Glomerular visceral epithelial cell (primary cell): ENCODE data around the gene CCDC14.
"Not testable (repeated sequence)": the region's sequence is repeated elsewhere in the genome, so short reads cannot be mapped to it uniquely, and the experiment has no call there.

Experiments used
- DNase-seq: peaks from one replicate; pipeline ENCODE4 v3.0.0-alpha.2; 2016; ENCODE audit errors: extremely low spot score

CCDC14 gene

GRCh38 chr3:123909785-123910184, 51.2 kb downstream of the CCDC14 start:
- no peak for DNase-seq

- no peak for DNase-seq
Measured at GRCh38 chr3:123907720-123908119, 53.3 kb downstream of the CCDC14 start.

DNA sequence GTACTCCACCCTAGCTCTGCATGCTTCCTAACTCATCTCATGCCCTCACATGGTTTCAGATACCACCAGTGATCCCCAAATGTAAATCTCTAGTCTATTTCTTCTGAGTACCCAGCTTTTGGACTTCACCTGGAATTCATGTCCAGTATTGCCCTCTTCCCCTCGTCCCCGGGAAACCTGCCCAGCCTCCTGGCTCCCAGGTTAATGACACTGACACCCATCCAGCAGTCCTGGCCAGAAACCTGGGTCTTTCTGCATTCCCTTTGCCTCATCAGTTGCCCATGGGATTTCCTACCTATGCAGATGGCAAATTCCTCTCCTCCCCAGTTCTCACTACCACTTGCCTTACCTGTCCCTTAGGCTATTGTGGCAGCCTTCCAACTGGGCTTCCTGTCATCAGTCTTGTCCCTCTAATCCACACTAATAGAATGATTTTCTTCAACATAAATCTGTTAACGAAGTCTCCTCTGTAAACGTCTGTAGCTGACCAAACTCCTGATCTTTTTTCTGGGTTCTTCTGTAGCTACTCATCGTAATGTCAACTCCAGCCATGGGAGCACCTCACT, 61.6 kb downstream of the CCDC14 start:
- no peak for DNase-seq

DNA sequence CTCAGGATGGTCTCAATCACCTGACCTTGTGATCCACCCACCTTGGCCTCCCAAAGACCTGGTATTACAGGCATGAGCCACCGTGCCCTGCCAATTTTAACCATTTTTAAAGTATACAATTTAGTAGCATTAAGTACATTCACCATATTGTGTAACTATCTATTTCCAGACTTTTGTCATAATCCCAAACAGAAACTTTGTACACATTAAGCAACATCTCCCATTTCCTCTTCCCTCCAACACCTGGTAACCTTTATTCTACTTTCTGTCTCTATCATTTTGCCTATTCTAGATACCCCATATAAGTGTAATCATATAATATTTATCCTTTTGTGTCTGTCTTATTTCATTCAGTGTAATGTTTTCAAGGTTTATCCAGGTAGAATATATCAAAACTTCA, 68.0 kb downstream of the CCDC14 start:
- no peak for DNase-seq

GRCh38 chr3:123892195-123892594, 68.8 kb downstream of the CCDC14 start:
- DNase-seq: no peak

DNA sequence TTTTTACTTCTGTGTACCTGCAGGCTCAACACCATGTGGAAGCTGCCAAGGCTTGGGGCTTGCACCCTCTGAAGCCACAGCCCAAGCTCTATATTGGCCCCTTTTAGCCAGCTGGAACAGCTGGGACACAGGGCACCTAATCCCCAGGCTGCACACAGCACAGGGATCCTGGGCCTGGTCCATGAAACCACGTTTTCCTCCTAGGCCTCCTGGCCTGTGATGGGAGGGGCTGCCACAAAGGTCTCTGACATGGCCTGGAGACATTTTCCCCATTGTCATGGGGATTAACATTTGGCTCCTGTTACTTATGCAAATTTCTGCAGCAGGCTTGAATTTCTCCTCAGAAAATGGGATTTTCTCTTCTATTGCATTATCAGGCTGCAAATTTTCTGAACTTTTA, 70.0 kb downstream of the CCDC14 start:
- not testable (repeated sequence) for DNase-seq

DNA sequence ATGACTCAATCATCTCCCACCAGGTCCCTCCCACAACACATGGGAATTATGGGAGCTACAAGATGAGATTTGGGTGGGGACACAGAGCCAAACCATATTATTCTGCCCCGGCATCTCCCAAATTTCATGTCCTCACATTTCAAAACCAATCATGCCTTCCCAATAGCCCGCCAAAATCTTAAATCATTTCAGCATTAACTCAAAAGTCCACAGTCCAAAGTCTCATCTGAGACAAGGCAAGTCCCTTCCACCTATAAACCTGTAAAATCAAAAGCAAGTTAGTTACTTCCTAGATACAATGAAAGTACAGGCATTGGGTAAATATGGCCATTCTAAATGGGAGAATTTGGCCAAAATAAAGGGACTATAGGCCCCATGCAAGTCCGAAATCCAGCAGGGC, 70.9 kb downstream of the CCDC14 start:
- not testable (repeated sequence) for DNase-seq

DNA sequence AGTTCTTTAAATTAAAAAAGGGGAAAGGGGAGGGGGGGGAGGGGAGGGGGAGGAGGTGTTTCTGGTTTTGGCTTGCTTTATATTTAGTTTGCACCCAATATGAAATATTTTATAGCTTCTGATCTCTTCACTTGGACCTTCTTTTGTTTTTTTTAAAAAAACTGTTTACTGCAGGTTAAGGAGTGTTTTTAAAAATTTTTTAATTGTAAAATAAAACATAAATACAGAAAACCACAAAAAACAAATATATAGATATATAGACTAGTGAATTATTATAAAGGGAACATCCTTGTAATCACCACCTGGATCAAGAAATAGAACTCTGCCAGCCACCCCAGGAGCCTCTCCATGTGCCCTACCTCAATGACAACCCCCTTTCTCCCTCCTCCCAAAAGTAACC, 76.0 kb downstream of the CCDC14 start:
- DNase-seq: no peak

DNA sequence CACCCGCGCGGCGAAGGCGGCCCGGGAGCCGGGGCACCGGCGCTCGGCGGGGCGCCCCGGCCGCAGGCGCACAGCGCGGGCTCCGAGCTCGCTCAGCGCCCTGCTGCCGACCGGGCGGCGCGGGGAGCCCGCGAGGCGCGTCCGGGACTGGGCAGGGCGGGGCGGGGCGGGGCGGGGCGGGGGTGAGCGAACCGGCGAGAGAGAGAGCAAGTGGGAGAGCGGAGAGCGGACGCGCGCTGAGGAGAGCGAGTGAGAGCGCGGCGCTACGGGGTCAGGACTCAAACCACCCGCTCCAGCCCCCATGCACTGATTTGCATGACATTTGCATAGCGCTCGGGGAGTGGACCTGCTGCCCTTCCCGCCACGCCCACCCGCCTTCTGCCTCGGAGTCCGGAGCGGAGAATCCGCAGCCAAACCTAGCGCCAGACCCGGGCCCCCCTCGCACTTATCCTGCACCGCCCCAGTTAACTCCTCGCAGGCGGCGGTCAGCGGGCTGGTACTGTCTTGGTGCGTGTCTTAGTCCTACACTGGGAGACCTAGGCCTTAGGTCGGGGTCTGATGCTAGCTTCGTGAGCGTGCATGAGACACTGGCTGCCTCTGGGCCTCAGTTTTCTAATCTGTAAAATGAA, 76.7 kb downstream of the CCDC14 start, which contains the start of gene MYLK:
TSS of gene MYLK (minus strand) at position 130 of the 629 bp plus-strand sequence. CDS start 90,491 bp downstream, outside the sequence.
- peak; percentile 92 for DNase-seq

DNA sequence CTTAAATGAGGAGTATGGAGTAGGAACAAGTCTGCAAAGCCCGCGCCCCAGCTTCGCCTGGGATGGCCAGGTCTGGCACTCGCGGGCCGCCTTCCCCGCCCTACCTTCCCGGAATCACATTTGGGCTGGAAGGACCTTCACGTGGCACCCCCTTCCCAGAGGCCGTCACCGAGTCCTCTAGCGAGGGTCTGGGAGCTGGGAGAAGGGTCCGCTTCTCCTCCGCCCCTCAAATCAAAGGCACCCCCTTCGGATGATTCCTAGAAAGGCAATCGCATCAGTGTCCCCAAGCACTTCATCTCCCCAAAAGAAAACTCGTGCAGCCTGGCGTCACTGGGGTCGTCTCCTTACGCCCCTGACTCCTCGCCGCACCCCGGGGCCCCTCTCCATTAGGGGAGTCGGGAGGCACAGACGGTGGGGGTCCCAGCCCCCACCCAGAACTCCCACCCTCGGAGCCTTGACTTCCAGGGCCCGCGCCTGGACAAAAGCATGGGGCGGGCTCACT, 77.3 kb downstream of the CCDC14 start:
- no peak for DNase-seq

GRCh38 chr3:123883111-123883510, 77.9 kb downstream of the CCDC14 start:
- DNase-seq: peak; percentile 58

DNA sequence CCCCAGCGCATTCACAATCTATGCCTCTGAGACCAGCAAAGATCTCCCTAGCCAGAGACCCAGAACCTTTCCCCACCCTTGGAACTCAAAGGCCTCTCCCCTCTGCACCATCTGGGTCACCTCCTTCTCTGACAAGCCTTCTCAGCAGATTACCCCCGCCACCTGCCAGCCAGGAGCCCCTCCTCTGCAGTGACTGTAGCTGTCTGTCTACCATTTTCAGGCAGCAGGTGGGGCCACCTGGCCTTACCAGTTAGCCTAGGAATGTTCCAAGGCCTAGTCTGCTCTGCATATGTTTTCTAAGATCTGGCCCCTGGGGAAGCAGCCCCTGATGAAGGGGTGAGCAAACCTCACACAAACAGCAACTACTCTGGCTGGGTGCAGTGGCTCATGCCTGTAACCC, 79.3 kb downstream of the CCDC14 start:
- no peak for DNase-seq

- DNase-seq: peak; percentile 50
Measured at GRCh38 chr3:123880998-123881561, 79.9 kb downstream of the CCDC14 start.

- no peak for DNase-seq
Measured at GRCh38 chr3:123878807-123879206, 82.2 kb downstream of the CCDC14 start.

GRCh38 chr3:123877965-123878364, 83.1 kb downstream of the CCDC14 start:
- DNase-seq: no peak

- DNase-seq: no peak
Measured at GRCh38 chr3:123877466-123877865, 83.6 kb downstream of the CCDC14 start.

GRCh38 chr3:123876858-123877257, 84.2 kb downstream of the CCDC14 start:
- no peak for DNase-seq

DNA sequence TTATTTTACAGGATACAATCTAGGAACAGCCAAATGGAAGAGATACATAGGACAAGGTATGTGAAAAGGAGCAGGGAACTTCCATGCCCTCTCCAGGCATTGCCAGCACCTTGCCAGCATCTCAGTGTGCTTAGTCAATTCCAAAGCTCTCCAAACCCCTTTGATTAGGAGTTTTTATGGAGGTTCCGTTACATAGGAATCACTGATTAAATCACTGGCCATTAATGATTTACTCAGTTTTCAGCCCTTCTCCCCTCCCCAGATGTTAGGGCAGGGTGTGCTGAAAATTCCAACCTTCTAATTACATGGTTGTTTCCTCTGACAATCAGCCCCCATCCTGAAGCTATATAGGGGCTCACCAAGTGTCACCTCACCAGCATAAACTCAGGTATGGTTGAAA, 88.4 kb downstream of the CCDC14 start:
- peak; percentile 36 for DNase-seq

DNA sequence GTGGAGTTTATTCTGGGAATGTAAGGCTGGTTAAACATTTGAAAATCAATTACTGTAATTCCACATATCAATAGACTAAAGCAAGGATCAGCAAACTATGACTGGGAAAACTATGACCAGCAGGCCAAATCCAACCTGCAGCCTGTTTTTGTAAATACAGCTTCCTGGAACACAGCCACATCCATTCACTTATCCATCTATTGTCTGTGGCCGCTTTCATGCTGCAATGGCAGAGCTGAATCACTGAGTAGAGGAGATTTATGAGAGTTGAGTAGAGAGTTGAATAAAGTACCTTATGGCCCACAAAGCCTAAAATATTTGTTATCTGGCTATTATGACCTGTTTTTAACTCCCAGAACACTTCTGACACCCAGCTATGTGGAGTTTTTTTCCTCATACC, 89.1 kb downstream of the CCDC14 start:
- DNase-seq: peak; percentile 59

DNA sequence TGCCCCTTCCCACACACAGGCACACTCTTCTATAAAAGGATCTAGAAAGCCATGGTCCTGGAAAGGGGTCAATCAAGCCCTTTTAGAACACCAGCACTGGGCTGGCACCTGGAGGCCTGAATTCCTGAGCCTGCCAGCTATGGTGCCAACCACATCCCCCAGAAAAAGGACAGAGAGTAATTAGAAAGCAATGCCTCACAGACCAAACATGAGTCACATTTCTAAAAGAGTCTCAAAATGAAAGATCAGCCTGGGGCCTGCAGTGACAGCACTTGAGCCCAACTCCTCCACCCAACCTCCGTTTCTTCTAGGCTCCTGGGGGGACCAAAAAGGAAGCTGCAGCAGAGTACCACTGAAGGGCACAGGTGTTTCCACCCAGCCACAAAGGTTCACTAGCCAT, 91.0 kb downstream of the CCDC14 start:
- DNase-seq: peak; percentile 77

- no peak for DNase-seq
Measured at GRCh38 chr3:123869165-123869564, 91.9 kb downstream of the CCDC14 start.

- no peak for DNase-seq
Measured at GRCh38 chr3:123864706-123865105, 96.3 kb downstream of the CCDC14 start.
